Measurements from ENCODE around the gene KIF18A.

DNA sequence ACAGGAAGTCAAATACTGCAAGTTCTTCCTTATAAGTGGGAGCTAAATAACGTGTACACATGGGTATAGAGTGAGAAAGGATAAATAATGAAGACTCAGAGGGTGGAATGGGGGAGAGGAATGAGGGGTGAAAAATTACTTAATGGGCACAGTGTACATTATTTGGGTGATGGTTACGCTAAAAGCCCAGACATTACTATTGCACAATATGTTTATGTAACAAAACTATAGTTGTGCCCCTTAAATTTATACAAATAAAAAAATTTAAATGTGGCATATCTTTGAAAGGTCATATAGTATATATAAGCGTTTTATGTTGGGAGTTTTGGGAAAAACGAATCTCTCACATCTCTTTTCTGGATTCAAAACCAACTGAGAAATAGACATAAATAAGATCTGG is 96.1 kb downstream of the KIF18A start:
- TF ChIP-seq, protein P1, sequence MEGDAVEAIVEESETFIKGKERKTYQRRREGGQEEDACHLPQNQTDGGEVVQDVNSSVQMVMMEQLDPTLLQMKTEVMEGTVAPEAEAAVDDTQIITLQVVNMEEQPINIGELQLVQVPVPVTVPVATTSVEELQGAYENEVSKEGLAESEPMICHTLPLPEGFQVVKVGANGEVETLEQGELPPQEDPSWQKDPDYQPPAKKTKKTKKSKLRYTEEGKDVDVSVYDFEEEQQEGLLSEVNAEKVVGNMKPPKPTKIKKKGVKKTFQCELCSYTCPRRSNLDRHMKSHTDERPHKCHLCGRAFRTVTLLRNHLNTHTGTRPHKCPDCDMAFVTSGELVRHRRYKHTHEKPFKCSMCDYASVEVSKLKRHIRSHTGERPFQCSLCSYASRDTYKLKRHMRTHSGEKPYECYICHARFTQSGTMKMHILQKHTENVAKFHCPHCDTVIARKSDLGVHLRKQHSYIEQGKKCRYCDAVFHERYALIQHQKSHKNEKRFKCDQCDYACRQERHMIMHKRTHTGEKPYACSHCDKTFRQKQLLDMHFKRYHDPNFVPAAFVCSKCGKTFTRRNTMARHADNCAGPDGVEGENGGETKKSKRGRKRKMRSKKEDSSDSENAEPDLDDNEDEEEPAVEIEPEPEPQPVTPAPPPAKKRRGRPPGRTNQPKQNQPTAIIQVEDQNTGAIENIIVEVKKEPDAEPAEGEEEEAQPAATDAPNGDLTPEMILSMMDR (IDR thresholded peaks at IDR 0.05; ENCODE audit: poor library complexity, severe bottlenecking): no peak
- no peak for TF ChIP-seq POLR2AphosphoS5 (IDR thresholded peaks at IDR 0.05)
- TF ChIP-seq REST (IDR thresholded peaks at IDR 0.05; ENCODE audit: borderline replicate concordance): no peak
- TF ChIP-seq EZH2 (IDR thresholded peaks at IDR 0.05; ENCODE audit: borderline replicate concordance, insufficient read depth, low read length, poor library complexity, severe bottlenecking): no peak
- TF ChIP-seq RAD21 (conservative IDR thresholded peaks at IDR 0.05): no peak
- TF ChIP-seq TAF1 (IDR thresholded peaks at IDR 0.05; ENCODE audit: low read depth): no peak
- TF ChIP-seq EP300 (conservative IDR thresholded peaks at IDR 0.05; ENCODE audit: poor library complexity, severe bottlenecking): no peak
- TF ChIP-seq MXI1 (conservative IDR thresholded peaks at IDR 0.05; ENCODE audit: poor library complexity, severe bottlenecking): no peak
